C4-2B (cell line): Measurements from ENCODE around the gene MRTO4.
"Not testable (repeated sequence)": the region's sequence is repeated elsewhere in the genome, so short reads cannot be mapped to it uniquely, and the experiment has no call there.

Source experiments
- H3K27ac ChIP-seq: fragments of 450-650 bp; 2 replicates; pipeline ENCODE4 v1.5.1; 2017
- CTCF ChIP-seq: fragments of 450-650 bp; conservative IDR thresholded peaks from 2 replicates; pipeline ENCODE4 v1.5.1; 2017; ENCODE audit warnings: mild to moderate bottlenecking
- ZFX ChIP-seq: fragments of 450-650 bp; IDR thresholded peaks from 2 replicates; pipeline ENCODE4 v1.6.1; 2017

MRTO4 gene

GRCh38 chr1:19274636-19275035 lies 23.0 kb downstream of the MRTO4 start:
- TF ChIP-seq CTCF = no peak
- H3K27ac ChIP-seq = no peak overlapping the region

- no peak for TF ChIP-seq ZFX
- TF ChIP-seq CTCF = no peak
Measured at GRCh38 chr1:19283891-19284290, 32.3 kb downstream of the MRTO4 start.

GRCh38 chr1:19284881-19285280 lies 33.3 kb downstream of the MRTO4 start:
- TF ChIP-seq ZFX (no peak), CTCF (no peak)
- H3K27ac ChIP-seq = no peak overlapping the region

More at GRCh38 chr1:19283891-19284290, 32.3 kb downstream of the MRTO4 start:
- H3K27ac ChIP-seq = no peak overlapping the region

- H3K27ac ChIP-seq = not testable (repeated sequence)
Measured at GRCh38 chr1:19285366-19285765, 33.8 kb downstream of the MRTO4 start.

GRCh38 chr1:19285807-19286206 lies 34.2 kb downstream of the MRTO4 start:
- H3K27ac ChIP-seq = not testable (repeated sequence)

- no peak for TF ChIP-seq CTCF
- no peak for TF ChIP-seq ZFX
- no peak overlapping the region for H3K27ac ChIP-seq
Measured at GRCh38 chr1:19287436-19288185, 36.0 kb downstream of the MRTO4 start.

- not testable (repeated sequence) for H3K27ac ChIP-seq
Measured at GRCh38 chr1:19288324-19289241, 37.0 kb downstream of the MRTO4 start, which contains the start of gene AKR7A3. TSS of gene AKR7A3 (minus strand) at chr1:19288770. CDS start at chr1:19288709, 61 bp downstream.

- no peak for TF ChIP-seq ZFX
- TF ChIP-seq CTCF = no peak
- H3K27ac ChIP-seq = no peak overlapping the region
Measured at GRCh38 chr1:19289244-19289643, 37.6 kb downstream of the MRTO4 start.

GRCh38 chr1:19294638-19295037 lies 43.0 kb downstream of the MRTO4 start:
- H3K27ac ChIP-seq = no peak overlapping the region
- no peak for TF ChIP-seq ZFX
- no peak for TF ChIP-seq CTCF
